Neural crest cell (in vitro differentiated cells): ENCODE results near the gene LINGO1. TPM values are rescaled to one million over a fixed set of nuclear protein-coding genes. Genes with fewer than 3 reads are reported as not detected.

Source experiments
- DNase-seq: peaks from one replicate; pipeline ENCODE4 v3.0.0; 2021; ENCODE audit warnings: low read depth, mixed read lengths, low spot score
- H3K27ac Mint-ChIP-seq: one replicate; pipeline ENCODE4 v1.8.0; 2021; ENCODE audit warnings: mild to moderate bottlenecking, mixed read lengths; ENCODE audit not compliant: unreplicated experiment
- H3K27me3 Mint-ChIP-seq: 2 replicates; pipeline ENCODE4 v1.8.0; 2021; ENCODE audit warnings: low read depth, mild to moderate bottlenecking, mixed read lengths
- H3K36me3 Mint-ChIP-seq: 2 replicates; pipeline ENCODE4 v1.8.0; 2021; ENCODE audit warnings: low read depth, mild to moderate bottlenecking, mixed read lengths
- H3K4me1 Mint-ChIP-seq: 2 replicates; pipeline ENCODE4 v1.8.0; 2021; ENCODE audit warnings: mixed read lengths
- H3K4me3 Mint-ChIP-seq: one replicate; pipeline ENCODE4 v1.8.0; 2021; ENCODE audit warnings: mild to moderate bottlenecking, mixed read lengths
- H3K9me3 Mint-ChIP-seq: 2 replicates; pipeline ENCODE4 v1.8.0; 2021; ENCODE audit warnings: mixed read lengths
- CTCF ChIP-seq: fragments of 200-600 bp; sonication (generic); conservative IDR thresholded peaks from 2 replicates; pipeline ENCODE4 v1.5.0; 2021; ENCODE audit warnings: antibody characterized with exemption, mild to moderate bottlenecking
- total RNA-seq: library from RNA; stranded (reverse); gene quantifications from 2 replicates; pipeline ENCODE4 v1.2.1, GENCODE V29; 2021

The LINGO1 gene
- total RNA-seq, 1 donor from 2014 or later = 31.0 TPM

- no peaks in the 10 kb centered on the region for H3K27me3 Mint-ChIP-seq
- H3K27ac Mint-ChIP-seq = peak overlapping the region; percentile 13
- H3K4me1 Mint-ChIP-seq = peaks cover 81% of the 10 kb centered on the region
- TF ChIP-seq CTCF = no peak
- no peaks in the 10 kb centered on the region for H3K36me3 Mint-ChIP-seq
- DNase-seq = no peak
- peak overlapping the region; percentile 56 for H3K4me3 Mint-ChIP-seq
- H3K9me3 Mint-ChIP-seq = no peaks in the 10 kb centered on the region
Measured at GRCh38 chr15:77604973-77605372, 27.7 kb downstream of the LINGO1 start.

- TF ChIP-seq CTCF = no peak
- H3K36me3 Mint-ChIP-seq = no peaks in the 10 kb centered on the region
- H3K9me3 Mint-ChIP-seq = no peaks in the 10 kb centered on the region
- DNase-seq = no peak
- H3K27ac Mint-ChIP-seq = no peak overlapping the region
- no peaks in the 10 kb centered on the region for H3K27me3 Mint-ChIP-seq
- H3K4me3 Mint-ChIP-seq = peak overlapping the region; percentile 9
- peaks cover 78% of the 10 kb centered on the region for H3K4me1 Mint-ChIP-seq
Measured at GRCh38 chr15:77603611-77604336, 28.9 kb downstream of the LINGO1 start.

GRCh38 chr15:77602800-77603199 is 29.9 kb downstream of the LINGO1 start:
- H3K4me3 Mint-ChIP-seq = peak overlapping the region; percentile 38
- no peak overlapping the region for H3K27ac Mint-ChIP-seq
- H3K27me3 Mint-ChIP-seq = no peaks in the 10 kb centered on the region
- no peak for DNase-seq
- H3K4me1 Mint-ChIP-seq = peaks cover 70% of the 10 kb centered on the region
- H3K36me3 Mint-ChIP-seq = no peaks in the 10 kb centered on the region
- H3K9me3 Mint-ChIP-seq = no peaks in the 10 kb centered on the region
- no peak for TF ChIP-seq CTCF

GRCh38 chr15:77599899-77600298 is 32.8 kb downstream of the LINGO1 start:
- Mint-ChIP-seq H3K9me3 (no peaks in the 10 kb centered on the region), H3K36me3 (no peaks in the 10 kb centered on the region), H3K27me3 (no peaks in the 10 kb centered on the region), H3K4me1 (peaks cover 53% of the 10 kb centered on the region), H3K27ac (peak overlapping the region; percentile 78), H3K4me3 (peak overlapping the region; percentile 33)
- no peak for DNase-seq
- TF ChIP-seq CTCF = no peak

- Mint-ChIP-seq H3K4me3 (no peak overlapping the region), H3K27ac (no peak overlapping the region), H3K36me3 (no peaks in the 10 kb centered on the region), H3K4me1 (peaks cover 47% of the 10 kb centered on the region), H3K27me3 (no peaks in the 10 kb centered on the region), H3K9me3 (no peaks in the 10 kb centered on the region)
- TF ChIP-seq CTCF = no peak
- DNase-seq = no peak
Measured at GRCh38 chr15:77599357-77599756, 33.4 kb downstream of the LINGO1 start.
